WTC11 (cell line): ENCODE results near the gene NUDT22.

Experiments used
- ATF1 ChIP-seq: sonication (generic); formaldehyde crosslinking; IDR thresholded peaks from 2 replicates; pipeline ENCODE4 v1.8.1; 2023; ENCODE audit warnings: mild to moderate bottlenecking, moderate library complexity, missing genetic modification reagents
- SP1 ChIP-seq: sonication (generic); formaldehyde crosslinking; conservative IDR thresholded peaks from 2 replicates; pipeline ENCODE4 v1.8.1; 2022; ENCODE audit warnings: missing genetic modification reagents
- TCF7 ChIP-seq: sonication (generic); formaldehyde crosslinking; IDR thresholded peaks from 2 replicates; pipeline ENCODE4 v1.8.0; 2022; ENCODE audit warnings: mild to moderate bottlenecking, low read depth, missing genetic modification reagents, moderate library complexity
- TEAD4 ChIP-seq: sonication (generic); formaldehyde crosslinking; IDR thresholded peaks from 2 replicates; pipeline ENCODE4 v1.8.0; 2022; ENCODE audit warnings: mild to moderate bottlenecking, missing genetic modification reagents
- ZBTB21 ChIP-seq: sonication (generic); formaldehyde crosslinking; IDR thresholded peaks from 2 replicates; pipeline ENCODE4 v1.8.1; 2023; ENCODE audit warnings: mild to moderate bottlenecking, missing genetic modification reagents, borderline replicate concordance
- ZNF671 ChIP-seq: fragments of 250-450 bp; sonication (Bioruptor Pico); IDR thresholded peaks from 2 replicates; pipeline ENCODE4 v1.8.0; 2021; ENCODE audit warnings: mild to moderate bottlenecking
- TF ChIP-seq, protein P1 (sequence below): sonication (generic); formaldehyde crosslinking; IDR thresholded peaks from 2 replicates; pipeline ENCODE4 v1.8.0; 2022; ENCODE audit warnings: mild to moderate bottlenecking, missing genetic modification reagents
- TF ChIP-seq, protein P2 (sequence below): fragments of 200-600 bp; IDR thresholded peaks from 2 replicates; pipeline ENCODE4 v1.8.0; 2022; ENCODE audit warnings: antibody characterized with exemption
- TF ChIP-seq, protein P3 (sequence below): sonication (generic); formaldehyde crosslinking; conservative IDR thresholded peaks from 2 replicates; pipeline ENCODE4 v1.8.1; 2022; ENCODE audit warnings: mild to moderate bottlenecking, missing genetic modification reagents
- TF ChIP-seq, protein P4 (sequence below): sonication (generic); formaldehyde crosslinking; IDR thresholded peaks from 2 replicates; pipeline ENCODE4 v1.8.0; 2022; ENCODE audit warnings: mild to moderate bottlenecking, missing genetic modification reagents
- TF ChIP-seq, protein P5 (sequence below): sonication (generic); formaldehyde crosslinking; IDR thresholded peaks from 2 replicates; pipeline ENCODE4 v1.8.1; 2022; ENCODE audit warnings: mild to moderate bottlenecking, moderate library complexity, missing genetic modification reagents
- TF ChIP-seq, protein P6 (sequence below): sonication (generic); formaldehyde crosslinking; IDR thresholded peaks from 2 replicates; pipeline ENCODE4 v1.8.0; 2023; ENCODE audit warnings: missing genetic modification reagents, mild to moderate bottlenecking, borderline replicate concordance
- TF ChIP-seq, protein P7 (sequence below): sonication (generic); formaldehyde crosslinking; IDR thresholded peaks from 2 replicates; pipeline ENCODE4 v1.8.1; 2023; ENCODE audit warnings: mild to moderate bottlenecking, missing genetic modification reagents, moderate library complexity

DNA sequence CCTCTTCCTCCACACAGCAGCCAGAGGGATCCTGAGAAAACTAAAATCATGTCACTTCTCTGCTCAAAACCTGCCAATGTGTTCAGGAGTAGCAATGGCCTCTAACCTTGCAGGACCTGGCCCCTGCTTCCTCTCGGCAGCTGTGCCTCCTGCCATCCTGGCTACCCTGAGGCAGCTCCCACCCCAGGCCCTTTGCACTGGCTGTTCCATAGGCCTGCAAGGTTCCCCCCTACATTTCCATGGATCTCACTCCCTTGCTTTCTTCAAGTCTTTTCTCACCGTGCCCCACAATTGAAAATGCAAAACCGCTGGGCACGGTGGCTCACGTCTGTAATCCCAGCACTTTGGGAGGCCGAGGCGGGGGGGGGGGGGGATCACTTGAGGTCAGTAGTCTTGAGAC, 42.2 kb upstream of the NUDT22 start:
- TF ChIP-seq, protein P1, sequence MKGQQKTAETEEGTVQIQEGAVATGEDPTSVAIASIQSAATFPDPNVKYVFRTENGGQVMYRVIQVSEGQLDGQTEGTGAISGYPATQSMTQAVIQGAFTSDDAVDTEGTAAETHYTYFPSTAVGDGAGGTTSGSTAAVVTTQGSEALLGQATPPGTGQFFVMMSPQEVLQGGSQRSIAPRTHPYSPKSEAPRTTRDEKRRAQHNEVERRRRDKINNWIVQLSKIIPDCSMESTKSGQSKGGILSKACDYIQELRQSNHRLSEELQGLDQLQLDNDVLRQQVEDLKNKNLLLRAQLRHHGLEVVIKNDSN (CRISPR knock-in tag), result no peak
- TF ChIP-seq, protein P2, sequence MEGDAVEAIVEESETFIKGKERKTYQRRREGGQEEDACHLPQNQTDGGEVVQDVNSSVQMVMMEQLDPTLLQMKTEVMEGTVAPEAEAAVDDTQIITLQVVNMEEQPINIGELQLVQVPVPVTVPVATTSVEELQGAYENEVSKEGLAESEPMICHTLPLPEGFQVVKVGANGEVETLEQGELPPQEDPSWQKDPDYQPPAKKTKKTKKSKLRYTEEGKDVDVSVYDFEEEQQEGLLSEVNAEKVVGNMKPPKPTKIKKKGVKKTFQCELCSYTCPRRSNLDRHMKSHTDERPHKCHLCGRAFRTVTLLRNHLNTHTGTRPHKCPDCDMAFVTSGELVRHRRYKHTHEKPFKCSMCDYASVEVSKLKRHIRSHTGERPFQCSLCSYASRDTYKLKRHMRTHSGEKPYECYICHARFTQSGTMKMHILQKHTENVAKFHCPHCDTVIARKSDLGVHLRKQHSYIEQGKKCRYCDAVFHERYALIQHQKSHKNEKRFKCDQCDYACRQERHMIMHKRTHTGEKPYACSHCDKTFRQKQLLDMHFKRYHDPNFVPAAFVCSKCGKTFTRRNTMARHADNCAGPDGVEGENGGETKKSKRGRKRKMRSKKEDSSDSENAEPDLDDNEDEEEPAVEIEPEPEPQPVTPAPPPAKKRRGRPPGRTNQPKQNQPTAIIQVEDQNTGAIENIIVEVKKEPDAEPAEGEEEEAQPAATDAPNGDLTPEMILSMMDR, result no peak
- TF ChIP-seq SP1 (CRISPR knock-in tag) (no peak), ZNF671 (CRISPR knock-in tag) (no peak), ATF1 (CRISPR knock-in tag) (no peak), ZBTB21 (CRISPR knock-in tag) (no peak), TEAD4 (CRISPR knock-in tag) (no peak), TCF7 (CRISPR knock-in tag) (no peak)
- TF ChIP-seq, protein P3, sequence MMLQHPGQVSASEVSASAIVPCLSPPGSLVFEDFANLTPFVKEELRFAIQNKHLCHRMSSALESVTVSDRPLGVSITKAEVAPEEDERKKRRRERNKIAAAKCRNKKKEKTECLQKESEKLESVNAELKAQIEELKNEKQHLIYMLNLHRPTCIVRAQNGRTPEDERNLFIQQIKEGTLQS (CRISPR knock-in tag), result no peak
- TF ChIP-seq, protein P4, sequence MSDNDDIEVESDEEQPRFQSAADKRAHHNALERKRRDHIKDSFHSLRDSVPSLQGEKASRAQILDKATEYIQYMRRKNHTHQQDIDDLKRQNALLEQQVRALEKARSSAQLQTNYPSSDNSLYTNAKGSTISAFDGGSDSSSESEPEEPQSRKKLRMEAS (CRISPR knock-in tag), result no peak
- TF ChIP-seq, protein P5, sequence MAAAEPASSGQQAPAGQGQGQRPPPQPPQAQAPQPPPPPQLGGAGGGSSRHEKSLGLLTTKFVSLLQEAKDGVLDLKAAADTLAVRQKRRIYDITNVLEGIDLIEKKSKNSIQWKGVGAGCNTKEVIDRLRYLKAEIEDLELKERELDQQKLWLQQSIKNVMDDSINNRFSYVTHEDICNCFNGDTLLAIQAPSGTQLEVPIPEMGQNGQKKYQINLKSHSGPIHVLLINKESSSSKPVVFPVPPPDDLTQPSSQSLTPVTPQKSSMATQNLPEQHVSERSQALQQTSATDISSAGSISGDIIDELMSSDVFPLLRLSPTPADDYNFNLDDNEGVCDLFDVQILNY (CRISPR knock-in tag), result no peak
- TF ChIP-seq, protein P6, sequence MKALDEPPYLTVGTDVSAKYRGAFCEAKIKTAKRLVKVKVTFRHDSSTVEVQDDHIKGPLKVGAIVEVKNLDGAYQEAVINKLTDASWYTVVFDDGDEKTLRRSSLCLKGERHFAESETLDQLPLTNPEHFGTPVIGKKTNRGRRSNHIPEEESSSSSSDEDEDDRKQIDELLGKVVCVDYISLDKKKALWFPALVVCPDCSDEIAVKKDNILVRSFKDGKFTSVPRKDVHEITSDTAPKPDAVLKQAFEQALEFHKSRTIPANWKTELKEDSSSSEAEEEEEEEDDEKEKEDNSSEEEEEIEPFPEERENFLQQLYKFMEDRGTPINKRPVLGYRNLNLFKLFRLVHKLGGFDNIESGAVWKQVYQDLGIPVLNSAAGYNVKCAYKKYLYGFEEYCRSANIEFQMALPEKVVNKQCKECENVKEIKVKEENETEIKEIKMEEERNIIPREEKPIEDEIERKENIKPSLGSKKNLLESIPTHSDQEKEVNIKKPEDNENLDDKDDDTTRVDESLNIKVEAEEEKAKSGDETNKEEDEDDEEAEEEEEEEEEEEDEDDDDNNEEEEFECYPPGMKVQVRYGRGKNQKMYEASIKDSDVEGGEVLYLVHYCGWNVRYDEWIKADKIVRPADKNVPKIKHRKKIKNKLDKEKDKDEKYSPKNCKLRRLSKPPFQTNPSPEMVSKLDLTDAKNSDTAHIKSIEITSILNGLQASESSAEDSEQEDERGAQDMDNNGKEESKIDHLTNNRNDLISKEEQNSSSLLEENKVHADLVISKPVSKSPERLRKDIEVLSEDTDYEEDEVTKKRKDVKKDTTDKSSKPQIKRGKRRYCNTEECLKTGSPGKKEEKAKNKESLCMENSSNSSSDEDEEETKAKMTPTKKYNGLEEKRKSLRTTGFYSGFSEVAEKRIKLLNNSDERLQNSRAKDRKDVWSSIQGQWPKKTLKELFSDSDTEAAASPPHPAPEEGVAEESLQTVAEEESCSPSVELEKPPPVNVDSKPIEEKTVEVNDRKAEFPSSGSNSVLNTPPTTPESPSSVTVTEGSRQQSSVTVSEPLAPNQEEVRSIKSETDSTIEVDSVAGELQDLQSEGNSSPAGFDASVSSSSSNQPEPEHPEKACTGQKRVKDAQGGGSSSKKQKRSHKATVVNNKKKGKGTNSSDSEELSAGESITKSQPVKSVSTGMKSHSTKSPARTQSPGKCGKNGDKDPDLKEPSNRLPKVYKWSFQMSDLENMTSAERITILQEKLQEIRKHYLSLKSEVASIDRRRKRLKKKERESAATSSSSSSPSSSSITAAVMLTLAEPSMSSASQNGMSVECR (CRISPR knock-in tag), result no peak
- TF ChIP-seq, protein P7, sequence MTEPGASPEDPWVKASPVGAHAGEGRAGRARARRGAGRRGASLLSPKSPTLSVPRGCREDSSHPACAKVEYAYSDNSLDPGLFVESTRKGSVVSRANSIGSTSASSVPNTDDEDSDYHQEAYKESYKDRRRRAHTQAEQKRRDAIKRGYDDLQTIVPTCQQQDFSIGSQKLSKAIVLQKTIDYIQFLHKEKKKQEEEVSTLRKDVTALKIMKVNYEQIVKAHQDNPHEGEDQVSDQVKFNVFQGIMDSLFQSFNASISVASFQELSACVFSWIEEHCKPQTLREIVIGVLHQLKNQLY, result no peak
